ENCODE results near the gene BACH2.
A peak's percentile ranks its signal among the peaks of the same experiment; 100 is the strongest.
"Not testable (repeated sequence)": the region's sequence is repeated elsewhere in the genome, so short reads cannot be mapped to it uniquely, and the experiment has no call there.

BACH2 gene

GRCh38 chr6:90076511-90077415, 219.9 kb downstream of the BACH2 start:
- DNase-seq = no peak

GRCh38 chr6:90074161-90074850, 222.3 kb downstream of the BACH2 start:
- DNase-seq = peak in 12 of 56 donors; percentile 6 to 53 (median 25)

GRCh38 chr6:90072935-90073464, 223.6 kb downstream of the BACH2 start:
- peak in 2 of 56 donors; percentile 22 to 30 for DNase-seq

GRCh38 chr6:90072501-90072900, 224.1 kb downstream of the BACH2 start:
- DNase-seq = no peak

GRCh38 chr6:90068703-90069523, 227.7 kb downstream of the BACH2 start:
- peak in 1 of 56 donors; percentile 18 for DNase-seq

- no peak for DNase-seq
Observed at GRCh38 chr6:90068264-90068663, 228.4 kb downstream of the BACH2 start.

GRCh38 chr6:90066697-90067096, 229.9 kb downstream of the BACH2 start:
- DNase-seq = no peak

GRCh38 chr6:90065173-90065572, 231.5 kb downstream of the BACH2 start:
- DNase-seq = no peak

GRCh38 chr6:90062667-90063066, 234.0 kb downstream of the BACH2 start:
- DNase-seq = no peak

- DNase-seq = no peak
Observed at GRCh38 chr6:90062051-90062450, 234.6 kb downstream of the BACH2 start.

GRCh38 chr6:90059178-90059577, 237.5 kb downstream of the BACH2 start:
- DNase-seq = not testable (repeated sequence)

GRCh38 chr6:90055924-90056323, 240.7 kb downstream of the BACH2 start:
- not testable (repeated sequence) for DNase-seq

GRCh38 chr6:90054193-90054592, 242.4 kb downstream of the BACH2 start:
- DNase-seq = not testable (repeated sequence)

- DNase-seq = no peak
Observed at GRCh38 chr6:90053614-90054013, 243.0 kb downstream of the BACH2 start.

- no peak for DNase-seq
Observed at GRCh38 chr6:90049295-90049694, 247.3 kb downstream of the BACH2 start.

GRCh38 chr6:90048206-90048967, 248.3 kb downstream of the BACH2 start:
- no peak for DNase-seq

- DNase-seq = no peak
Observed at GRCh38 chr6:90045535-90045934, 251.1 kb downstream of the BACH2 start.

GRCh38 chr6:90044833-90045381, 251.7 kb downstream of the BACH2 start:
- no peak for DNase-seq

GRCh38 chr6:90044182-90044832, 252.3 kb downstream of the BACH2 start:
- DNase-seq = no peak

- DNase-seq = peak in 2 of 56 donors; percentile 4 to 5
Observed at GRCh38 chr6:90040931-90041330, 255.7 kb downstream of the BACH2 start.

Measured in amygdala (tissue), 56 donors.